B cell (primary cell): Measurements from ENCODE around the gene ZBTB32. TPM values are rescaled to one million over a fixed set of nuclear protein-coding genes. Genes with fewer than 3 reads are reported as not detected.

Source experiments
- ATAC-seq: fragments of 200-7000 bp; cut with Tn5 transposase; one replicate; pipeline ENCODE4 v1.10.0; 2021; ENCODE audit warnings: low read depth, mild to moderate bottlenecking, moderate number of reproducible peaks, moderate library complexity
- CTCF ChIA-PET: fragments of 350-600 bp; sonication (Branson Sonifier 250); formaldehyde crosslinking; loops from one replicate; lab custom pipeline; 2021; ENCODE audit warnings: antibody characterized with exemption, inconsistent platforms; lab: Charles Lee
- POLR2A ChIA-PET: fragments of 350-600 bp; sonication (Branson Sonifier 250); formaldehyde crosslinking; loops from one replicate; lab custom pipeline; 2021; ENCODE audit warnings: antibody characterized with exemption; lab: Charles Lee
- DNase-seq: peaks from one replicate; pipeline ENCODE4 v3.0.0; 2013
- H2AFZ ChIP-seq: 2 replicates; pipeline ENCODE4 v1.6.1; 2012; ENCODE audit warnings: mild to moderate bottlenecking, low read depth, low read length; ENCODE audit not compliant: insufficient read depth, poor library complexity, severe bottlenecking
- H3K27ac ChIP-seq, 2 donors: 1 replicate in 1 of 2; 2 replicates in 1 of 2; pipeline ENCODE4 v1.5.1; 2012 to 2013; ENCODE audit warnings: low read length in 2 of 2, mild to moderate bottlenecking in 2 of 2, moderate library complexity in 1 of 2
- H3K27me3 ChIP-seq, 4 experiments: fragments of 200-600 bp in 1 of 4; sonication (generic) in 1 of 4; replicated peaks in 1 of 4; 1 replicate in 2 of 4; 2 replicates in 2 of 4; pipeline versions ENCODE4 v1.6.1 to v1.7.0; 2013 to 2016; ENCODE audit warnings: low read length in 3 of 4, mild to moderate bottlenecking in 2 of 4, mixed read lengths in 1 of 4, moderate library complexity in 1 of 4; ENCODE audit not compliant: insufficient read depth in 4 of 4, control insufficient read depth in 3 of 4; ENCODE audit errors: control extremely low read depth in 1 of 4
- H3K36me3 ChIP-seq, 2 experiments: replicated peaks in 1 of 2; 1 replicate in 1 of 2; 2 replicates in 1 of 2; pipeline versions ENCODE4 v1.6.1 to v1.7.1; 2013; ENCODE audit warnings: low read length in 1 of 2; ENCODE audit not compliant: insufficient read depth in 2 of 2, control insufficient read depth in 1 of 2; ENCODE audit errors: control extremely low read depth in 1 of 2, extremely low read depth in 1 of 2
- H3K4me1 ChIP-seq, 2 donors: fragments of 200-600 bp in 1 of 2; sonication (generic) in 1 of 2; 1 replicate in 1 of 2; 2 replicates in 1 of 2; pipeline versions ENCODE4 v1.5.1 to v1.6.1; 2013 to 2017; ENCODE audit warnings: low read length in 2 of 2; ENCODE audit not compliant: control insufficient read depth in 2 of 2, insufficient read depth in 2 of 2
- H3K4me2 ChIP-seq: replicated peaks from 2 replicates; pipeline ENCODE3; 2012; ENCODE audit warnings: mild to moderate bottlenecking, low read depth, low read length; ENCODE audit not compliant: poor library complexity, severe bottlenecking
- H3K4me3 ChIP-seq, 5 experiments: fragments of 200-600 bp in 1 of 5; sonication (generic) in 1 of 5; 1 replicate in 3 of 5; 2 replicates in 2 of 5; pipeline versions ENCODE4 v1.5.1 to v1.7.0; 2011 to 2016; ENCODE audit warnings: low read length in 4 of 5, mild to moderate bottlenecking in 4 of 5, low read depth in 2 of 5, control low read depth in 1 of 5, moderate library complexity in 1 of 5; ENCODE audit not compliant: insufficient read depth in 1 of 5; ENCODE audit errors: control extremely low read depth in 1 of 5, extremely low read depth in 1 of 5
- H3K79me2 ChIP-seq: fragments of 200-600 bp; sonication (generic); one replicate; pipeline ENCODE4 v1.6.0; 2016; ENCODE audit warnings: low read length; ENCODE audit not compliant: control insufficient read depth, insufficient read depth
- H3K9ac ChIP-seq: fragments of 200-600 bp; sonication (generic); 2 replicates; pipeline ENCODE4 v1.6.1; 2017; ENCODE audit warnings: mild to moderate bottlenecking, low read length, moderate library complexity
- H3K9me3 ChIP-seq, 3 donors: one replicate each; pipeline versions ENCODE4 v1.6.1 to v1.7.1; 2013; ENCODE audit warnings: low read length in 2 of 3; ENCODE audit not compliant: control insufficient read depth in 2 of 3, insufficient read depth in 1 of 3; ENCODE audit errors: control extremely low read depth in 1 of 3
- H4K20me1 ChIP-seq: 2 replicates; pipeline ENCODE4 v1.6.0; 2012; ENCODE audit warnings: mild to moderate bottlenecking, low read length; ENCODE audit not compliant: insufficient read depth, control insufficient read depth, poor library complexity, severe bottlenecking
- H3K27ac Mint-ChIP-seq: one replicate; pipeline ENCODE4 v1.8.0; 2021; ENCODE audit warnings: mixed read lengths
- H3K27me3 Mint-ChIP-seq: one replicate; pipeline ENCODE4 v1.8.0; 2021; ENCODE audit warnings: mixed read lengths
- H3K4me1 Mint-ChIP-seq: one replicate; pipeline ENCODE4 v1.8.0; 2021; ENCODE audit warnings: mixed read lengths
- H3K4me3 Mint-ChIP-seq: one replicate; pipeline ENCODE4 v1.8.0; 2021; ENCODE audit warnings: mixed read lengths
- H3K9me3 Mint-ChIP-seq: one replicate; pipeline ENCODE4 v1.8.0; 2022; ENCODE audit warnings: mixed read lengths; ENCODE audit not compliant: insufficient read depth
- EZH2 ChIP-seq: IDR thresholded peaks from 2 replicates; pipeline ENCODE4 v1.6.1; 2012; ENCODE audit warnings: borderline replicate concordance, low read depth, mild to moderate bottlenecking, moderate library complexity, low read length; ENCODE audit not compliant: insufficient read depth, poor library complexity, severe bottlenecking
- WGBS: methylation state at CpG from one replicate; pipeline ENCODE4 v1.1.5; 2013; ENCODE audit warnings: missing lambda C conversion rate; ENCODE audit not compliant: insufficient coverage; 5-methylcytosine and 5-hydroxymethylcytosine counted together
- intact Hi-C: fragments of 100-400 bp; cut with micrococcal nuclease; formaldehyde crosslinking; loops from one replicate; pipeline ENCODE4 v1.10.0; 2022
- polyA plus RNA-seq: library from polyadenylated mRNA; depleted of rRNA; stranded (reverse); fragments of >200 nt; gene quantifications from 2 replicates; pipeline ENCODE4 v1.2.3, GENCODE V29; 2012
- total RNA-seq, 2 donors: library from RNA; stranded (reverse); fragments of 120-200 nt in 1 of 2; gene quantifications; 1 replicate in 1 of 2; 2 replicates in 1 of 2; pipeline versions ENCODE4 v1.2.3 to v1.2.4, GENCODE V29; 2013 to 2022
- TF ChIP-seq, protein P1 (sequence below): fragments of 200-600 bp; IDR thresholded peaks from one replicate; pipeline ENCODE4 v1.8.0; 2022; ENCODE audit warnings: antibody characterized with exemption, mild to moderate bottlenecking

Gene ZBTB32
- total and polyA plus RNA-seq, 2 donors (not counting 1 experiment from before 2014, with no cell fraction given): 18.9 to 28.1 TPM

DNA sequence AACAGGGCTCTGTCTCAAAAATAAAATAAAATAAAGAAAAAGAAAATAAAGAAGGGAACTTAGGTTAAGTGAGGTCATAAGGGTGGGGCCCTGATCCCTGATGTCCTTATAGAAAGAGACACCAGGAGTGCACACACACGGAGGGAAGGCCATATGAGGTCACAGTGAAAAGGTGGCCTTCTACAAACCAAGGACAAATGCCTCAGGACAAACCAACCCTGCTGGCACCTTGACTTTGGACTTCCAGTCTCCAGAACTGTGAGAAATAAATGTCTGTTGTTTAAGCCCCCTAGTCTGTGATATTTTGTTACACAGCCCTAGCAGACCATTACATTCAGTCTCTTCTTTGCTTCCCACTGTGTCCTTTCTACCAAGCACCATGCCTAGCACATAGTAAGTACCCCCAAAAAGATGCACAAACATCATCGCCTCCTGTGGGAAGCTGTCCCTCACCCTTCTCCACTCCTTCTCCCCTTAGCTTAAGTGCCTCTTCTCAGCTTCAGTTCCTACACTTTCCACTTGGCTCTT, 8.4 kb upstream of the ZBTB32 start:
- Histone ChIP-seq H3K4me2 (no peak overlapping the region), H3K27ac (no peak overlapping the region), H3K4me3 (no peak overlapping the region), H3K4me1 (no peaks in the 10 kb centered on the region), H3K79me2 (no peaks in the 10 kb centered on the region), H3K27me3 (no peaks in the 10 kb centered on the region), H3K9ac (no peak overlapping the region), H4K20me1 (no peaks in the 10 kb centered on the region), H3K9me3 (no peaks in the 10 kb centered on the region), H2AFZ (no peak overlapping the region), H3K36me3 (no peaks in the 10 kb centered on the region)
- POLR2A ChIA-PET: interaction anchor here (1.2 to 2.2 kb wide), 2 partner anchors 16 to 18 kb away, joined by 6 to 7 read pairs; no protein-coding TSS in a partner anchor
- CTCF ChIA-PET: interaction anchor here (1.7 to 7.7 kb wide), 3 partner anchors 12 to 24 kb away, joined by 7 to 123 read pairs (median 32); no protein-coding TSS in a partner anchor
- Mint-ChIP-seq H3K9me3 (no peaks in the 10 kb centered on the region), H3K4me1 (no peaks in the 10 kb centered on the region), H3K27me3 (no peaks in the 10 kb centered on the region), H3K27ac (no peak overlapping the region), H3K4me3 (no peak overlapping the region)
- DNase-seq (no peak), ATAC-seq (no peak)
- WGBS: 100% methylated on average over 1 of the region's 2 CpGs
- intact Hi-C loops: no loop called here
- TF ChIP-seq, protein P1, sequence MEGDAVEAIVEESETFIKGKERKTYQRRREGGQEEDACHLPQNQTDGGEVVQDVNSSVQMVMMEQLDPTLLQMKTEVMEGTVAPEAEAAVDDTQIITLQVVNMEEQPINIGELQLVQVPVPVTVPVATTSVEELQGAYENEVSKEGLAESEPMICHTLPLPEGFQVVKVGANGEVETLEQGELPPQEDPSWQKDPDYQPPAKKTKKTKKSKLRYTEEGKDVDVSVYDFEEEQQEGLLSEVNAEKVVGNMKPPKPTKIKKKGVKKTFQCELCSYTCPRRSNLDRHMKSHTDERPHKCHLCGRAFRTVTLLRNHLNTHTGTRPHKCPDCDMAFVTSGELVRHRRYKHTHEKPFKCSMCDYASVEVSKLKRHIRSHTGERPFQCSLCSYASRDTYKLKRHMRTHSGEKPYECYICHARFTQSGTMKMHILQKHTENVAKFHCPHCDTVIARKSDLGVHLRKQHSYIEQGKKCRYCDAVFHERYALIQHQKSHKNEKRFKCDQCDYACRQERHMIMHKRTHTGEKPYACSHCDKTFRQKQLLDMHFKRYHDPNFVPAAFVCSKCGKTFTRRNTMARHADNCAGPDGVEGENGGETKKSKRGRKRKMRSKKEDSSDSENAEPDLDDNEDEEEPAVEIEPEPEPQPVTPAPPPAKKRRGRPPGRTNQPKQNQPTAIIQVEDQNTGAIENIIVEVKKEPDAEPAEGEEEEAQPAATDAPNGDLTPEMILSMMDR: no peak
- no peak for TF ChIP-seq EZH2

GRCh38 chr19:35696835-35697234, 7.5 kb upstream of the ZBTB32 start:
- Mint-ChIP-seq H3K4me1 (no peaks in the 10 kb centered on the region), H3K9me3 (no peaks in the 10 kb centered on the region), H3K27ac (no peak overlapping the region), H3K4me3 (no peak overlapping the region), H3K27me3 (no peaks in the 10 kb centered on the region)
- H2AFZ ChIP-seq: no peak overlapping the region
- no peaks in the 10 kb centered on the region for H3K9me3 ChIP-seq
- no peaks in the 10 kb centered on the region for H4K20me1 ChIP-seq
- H3K4me2 ChIP-seq: no peak overlapping the region
- ATAC-seq (no peak), DNase-seq (no peak)
- H3K36me3 ChIP-seq: no peaks in the 10 kb centered on the region
- peaks cover 0 to 4% of the 10 kb centered on the region in 2 donors for H3K4me1 ChIP-seq
- no peak overlapping the region for H3K9ac ChIP-seq
- intact Hi-C loops: no loop called here
- H3K79me2 ChIP-seq: no peaks in the 10 kb centered on the region
- POLR2A ChIA-PET: interaction anchor here (1.2 to 2.2 kb wide), 2 partner anchors 15 to 18 kb away, joined by 6 to 7 read pairs; no protein-coding TSS in a partner anchor
- 87% methylated on average over 4 of the region's 4 CpGs for WGBS
- TF ChIP-seq EZH2: no peak
- TF ChIP-seq, protein P1: no peak
- CTCF ChIA-PET: interaction anchor here (1.2 to 7.7 kb wide), 5 partner anchors 11 to 189 kb away, joined by 3 to 123 read pairs (median 4); no protein-coding TSS in a partner anchor
- H3K4me3 ChIP-seq: no peak overlapping the region
- H3K27me3 ChIP-seq: no peaks in the 10 kb centered on the region
- H3K27ac ChIP-seq: no peak overlapping the region
